DOHH2 (cell line): ENCODE measurements around the gene TEX52.

ENCODE experiments used
- H3F3A ChIP-seq: fragments of 200-600 bp; sonication (generic), shearing (Covaris generic); 2 replicates; pipeline ENCODE4 v1.6.0; 2016; ENCODE audit warnings: antibody characterized with exemption, mild to moderate bottlenecking; ENCODE audit not compliant: control insufficient read depth, insufficient read depth
- H3K27ac ChIP-seq: fragments of 200-600 bp; sonication (generic); 2 replicates; pipeline ENCODE4 v1.5.1; 2014; ENCODE audit warnings: low read depth, mild to moderate bottlenecking, low read length, moderate library complexity
- H3K27me3 ChIP-seq: fragments of 200-600 bp; sonication (generic); 2 replicates; pipeline ENCODE4 v1.6.1; 2014; ENCODE audit warnings: mild to moderate bottlenecking, low read length, mixed read lengths; ENCODE audit not compliant: control insufficient read depth
- H3K36me3 ChIP-seq: fragments of 200-600 bp; sonication (generic); 2 replicates; pipeline ENCODE4 v1.6.1; 2014; ENCODE audit warnings: mild to moderate bottlenecking, low read length, moderate library complexity, mixed read lengths; ENCODE audit not compliant: control insufficient read depth
- H3K4me1 ChIP-seq: fragments of 200-600 bp; sonication (generic); 2 replicates; pipeline ENCODE4 v1.6.1; 2014; ENCODE audit warnings: mild to moderate bottlenecking, low read length, mixed read lengths; ENCODE audit not compliant: control insufficient read depth
- H3K4me2 ChIP-seq: fragments of 200-600 bp; sonication (generic); 2 replicates; pipeline ENCODE4 v1.6.0; 2014; ENCODE audit warnings: mild to moderate bottlenecking, low read length, moderate library complexity
- H3K4me3 ChIP-seq: fragments of 200-600 bp; sonication (generic); 2 replicates; pipeline ENCODE4 v1.5.1; 2014; ENCODE audit warnings: mild to moderate bottlenecking, low read length, mixed read lengths
- H3K79me2 ChIP-seq: fragments of 200-600 bp; sonication (generic); 2 replicates; pipeline ENCODE4 v1.6.1; 2014; ENCODE audit warnings: mild to moderate bottlenecking, low read length, mixed read lengths; ENCODE audit not compliant: control insufficient read depth
- H3K9me2 ChIP-seq: fragments of 200-600 bp; sonication (generic); replicated peaks from 2 replicates; pipeline ENCODE4 v1.6.1; 2014; ENCODE audit warnings: mild to moderate bottlenecking, low read length, mixed read lengths; ENCODE audit not compliant: control insufficient read depth
- H3K9me3 ChIP-seq: fragments of 200-600 bp; sonication (generic); 2 replicates; pipeline ENCODE4 v1.6.1; 2014; ENCODE audit warnings: antibody characterized with exemption, low read length, mixed read lengths; ENCODE audit not compliant: control insufficient read depth, insufficient read depth
- H4K20me1 ChIP-seq: fragments of 200-600 bp; sonication (generic); 2 replicates; pipeline ENCODE4 v1.6.0; 2014; ENCODE audit warnings: low read depth, mild to moderate bottlenecking, antibody characterized with exemption, low read length, moderate library complexity; ENCODE audit not compliant: control insufficient read depth, insufficient read depth
- EZH2phosphoT487 ChIP-seq: fragments of 200-600 bp; sonication (generic); IDR thresholded peaks from 2 replicates; pipeline ENCODE4 v1.6.1; 2017; ENCODE audit warnings: borderline replicate concordance, mild to moderate bottlenecking, antibody characterized with exemption, low read length, moderate library complexity, mixed read lengths
- TF ChIP-seq, protein P1 (sequence below): fragments of 200-600 bp; sonication (generic); IDR thresholded peaks from one replicate; pipeline ENCODE4 v1.5.1; 2014; ENCODE audit warnings: antibody characterized with exemption, mild to moderate bottlenecking, low read depth, low read length; ENCODE audit not compliant: poor library complexity, severe bottlenecking

Gene TEX52

GRCh38 chr12:2813214-2814185 is 43.3 kb downstream of the TEX52 start:
- H3K9me3 ChIP-seq: no peaks in the 10 kb centered on the region
- peaks cover 19% of the 10 kb centered on the region for H3K4me1 ChIP-seq
- H3K36me3 ChIP-seq: peaks cover 36% of the 10 kb centered on the region
- peak overlapping the region; percentile 73 for H3K27ac ChIP-seq
- peaks cover 7% of the 10 kb centered on the region; the same call in 1 of the 2 replicates for H3F3A ChIP-seq
- TF ChIP-seq, protein P1, sequence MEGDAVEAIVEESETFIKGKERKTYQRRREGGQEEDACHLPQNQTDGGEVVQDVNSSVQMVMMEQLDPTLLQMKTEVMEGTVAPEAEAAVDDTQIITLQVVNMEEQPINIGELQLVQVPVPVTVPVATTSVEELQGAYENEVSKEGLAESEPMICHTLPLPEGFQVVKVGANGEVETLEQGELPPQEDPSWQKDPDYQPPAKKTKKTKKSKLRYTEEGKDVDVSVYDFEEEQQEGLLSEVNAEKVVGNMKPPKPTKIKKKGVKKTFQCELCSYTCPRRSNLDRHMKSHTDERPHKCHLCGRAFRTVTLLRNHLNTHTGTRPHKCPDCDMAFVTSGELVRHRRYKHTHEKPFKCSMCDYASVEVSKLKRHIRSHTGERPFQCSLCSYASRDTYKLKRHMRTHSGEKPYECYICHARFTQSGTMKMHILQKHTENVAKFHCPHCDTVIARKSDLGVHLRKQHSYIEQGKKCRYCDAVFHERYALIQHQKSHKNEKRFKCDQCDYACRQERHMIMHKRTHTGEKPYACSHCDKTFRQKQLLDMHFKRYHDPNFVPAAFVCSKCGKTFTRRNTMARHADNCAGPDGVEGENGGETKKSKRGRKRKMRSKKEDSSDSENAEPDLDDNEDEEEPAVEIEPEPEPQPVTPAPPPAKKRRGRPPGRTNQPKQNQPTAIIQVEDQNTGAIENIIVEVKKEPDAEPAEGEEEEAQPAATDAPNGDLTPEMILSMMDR: peak; percentile 82
- no peak for TF ChIP-seq EZH2phosphoT487
- H3K79me2 ChIP-seq: peaks cover 46% of the 10 kb centered on the region
- H3K27me3 ChIP-seq: no peaks in the 10 kb centered on the region
- H3K4me2 ChIP-seq: peak overlapping the region; percentile 74
- no peaks in the 10 kb centered on the region for H3K9me2 ChIP-seq
- H4K20me1 ChIP-seq: peaks cover 4% of the 10 kb centered on the region; the same call in 1 of the 2 replicates
- peak overlapping the region; percentile 86 for H3K4me3 ChIP-seq

DNA sequence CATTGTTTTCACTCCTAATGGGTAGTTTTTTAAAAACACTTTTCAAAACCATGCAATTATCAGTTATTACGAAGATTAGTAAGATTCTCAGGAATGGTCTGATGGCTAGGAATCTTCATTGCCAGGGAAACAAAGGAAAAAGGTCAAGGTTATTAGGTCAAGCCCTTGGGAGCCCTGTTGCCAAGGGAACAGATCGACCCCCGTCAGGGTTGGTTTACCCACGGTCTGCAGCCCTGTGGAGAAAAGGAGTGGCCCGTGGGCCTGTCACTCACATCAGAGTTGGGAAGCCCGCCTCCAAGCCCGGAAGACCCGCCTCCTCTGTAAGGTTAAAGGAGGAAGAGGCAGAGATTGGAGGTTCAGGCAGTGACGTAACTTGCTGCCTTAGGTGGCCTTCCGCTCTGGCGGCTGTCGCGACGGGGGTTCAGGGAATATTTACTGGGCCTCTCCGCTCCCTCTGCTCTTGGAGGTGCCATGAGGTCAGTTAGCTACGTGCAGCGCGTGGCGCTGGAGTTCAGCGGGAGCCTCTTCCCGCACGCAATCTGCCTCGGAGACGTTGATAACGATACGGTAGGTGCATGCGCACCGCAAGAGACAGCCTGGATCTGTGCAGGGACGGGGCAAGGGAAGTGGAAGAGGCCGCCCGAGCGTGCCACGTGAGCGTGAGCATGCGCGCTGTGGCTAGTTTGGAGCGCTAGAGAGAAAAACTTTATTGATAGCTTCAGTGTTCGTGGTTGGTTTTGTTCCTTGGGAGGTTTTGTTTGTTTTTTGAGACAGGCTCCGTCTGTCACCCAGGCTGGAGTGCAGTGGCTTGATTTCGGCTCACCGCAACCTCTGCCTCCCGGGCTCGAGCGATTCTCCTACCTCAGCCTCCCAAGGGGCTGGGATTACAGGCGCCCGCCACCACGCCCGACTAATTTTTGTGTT is 44.3 kb downstream of the TEX52 start, which contains the start of gene ITFG2:
TSS of gene ITFG2 (plus strand) at position 379 of the 924 bp plus-strand sequence. CDS start at position 472, 93 bp downstream.
- Histone ChIP-seq H3K4me2 (peak within 1 kb of the TSS; percentile 74), H3F3A (peaks cover 8% of the 10 kb centered on the region), H3K27me3 (no peaks in the 10 kb centered on the region), H3K4me1 (peaks cover 19% of the 10 kb centered on the region), H3K79me2 (peaks cover 46% of the 10 kb centered on the region), H3K4me3 (peak within 1 kb of the TSS; percentile 86), H3K9me2 (no peaks in the 10 kb centered on the region), H3K9me3 (no peaks in the 10 kb centered on the region), H3K27ac (peak within 1 kb of the TSS; percentile 73), H4K20me1 (peaks cover 4% of the 10 kb centered on the region; the same call in 1 of the 2 replicates), H3K36me3 (peaks cover 28% of the 10 kb centered on the region)
- no peak for TF ChIP-seq EZH2phosphoT487
- TF ChIP-seq, protein P1: no peak

- Histone ChIP-seq H3K27me3 (no peaks in the 10 kb centered on the region), H3K9me2 (no peaks in the 10 kb centered on the region), H3K79me2 (peaks cover 42% of the 10 kb centered on the region), H3F3A (peaks cover 14% of the 10 kb centered on the region), H3K27ac (peak overlapping the region; percentile 73), H3K4me3 (peak overlapping the region; percentile 86), H3K4me1 (peaks cover 19% of the 10 kb centered on the region), H3K36me3 (peaks cover 29% of the 10 kb centered on the region), H3K4me2 (peak overlapping the region; percentile 74), H4K20me1 (peaks cover 4% of the 10 kb centered on the region; the same call in 1 of the 2 replicates), H3K9me3 (no peaks in the 10 kb centered on the region)
- TF ChIP-seq, protein P1: no peak
- TF ChIP-seq EZH2phosphoT487: no peak
These were observed 45.0 kb downstream of the TEX52 start for GRCh38 chr12:2811801-2812200.
